Vagina (tissue), 2 donors: Measurements from ENCODE around the gene CWC15.

ENCODE experiments used
- POLR2A ChIP-seq, 2 donors: fragments of 450-650 bp; IDR thresholded peaks; one replicate each; pipeline ENCODE4 v1.6.1; 2017; ENCODE audit warnings: antibody characterized with exemption in 2 of 2, mild to moderate bottlenecking in 2 of 2, moderate library complexity in 2 of 2
- TF ChIP-seq, protein P1 (sequence below), 3 experiments: fragments of 450-650 bp in 2 of 3; fragments of 200-600 bp in 1 of 3; sonication (generic) in 1 of 3; IDR thresholded peaks; one replicate each; pipeline ENCODE4 v1.5.1; 2017 to 2019; ENCODE audit warnings: antibody characterized with exemption in 3 of 3, mild to moderate bottlenecking in 2 of 3, moderate library complexity in 2 of 3

GRCh38 chr11:94974178-94974577, 822 bp upstream of the CWC15 start:
- TF ChIP-seq, protein P1, sequence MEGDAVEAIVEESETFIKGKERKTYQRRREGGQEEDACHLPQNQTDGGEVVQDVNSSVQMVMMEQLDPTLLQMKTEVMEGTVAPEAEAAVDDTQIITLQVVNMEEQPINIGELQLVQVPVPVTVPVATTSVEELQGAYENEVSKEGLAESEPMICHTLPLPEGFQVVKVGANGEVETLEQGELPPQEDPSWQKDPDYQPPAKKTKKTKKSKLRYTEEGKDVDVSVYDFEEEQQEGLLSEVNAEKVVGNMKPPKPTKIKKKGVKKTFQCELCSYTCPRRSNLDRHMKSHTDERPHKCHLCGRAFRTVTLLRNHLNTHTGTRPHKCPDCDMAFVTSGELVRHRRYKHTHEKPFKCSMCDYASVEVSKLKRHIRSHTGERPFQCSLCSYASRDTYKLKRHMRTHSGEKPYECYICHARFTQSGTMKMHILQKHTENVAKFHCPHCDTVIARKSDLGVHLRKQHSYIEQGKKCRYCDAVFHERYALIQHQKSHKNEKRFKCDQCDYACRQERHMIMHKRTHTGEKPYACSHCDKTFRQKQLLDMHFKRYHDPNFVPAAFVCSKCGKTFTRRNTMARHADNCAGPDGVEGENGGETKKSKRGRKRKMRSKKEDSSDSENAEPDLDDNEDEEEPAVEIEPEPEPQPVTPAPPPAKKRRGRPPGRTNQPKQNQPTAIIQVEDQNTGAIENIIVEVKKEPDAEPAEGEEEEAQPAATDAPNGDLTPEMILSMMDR (IDR thresholded peaks at IDR 0.05), result no peak
- no peak for TF ChIP-seq POLR2A (IDR thresholded peaks at IDR 0.05)
